IPS-18c (cell line): ENCODE measurements around the gene CHD1.

Experiments used
- H3K4me3 ChIP-seq: 2 replicates; pipeline ENCODE4 v1.7.0; 2013; ENCODE audit warnings: low read depth, mild to moderate bottlenecking, low read length, moderate library complexity; ENCODE audit not compliant: insufficient read depth
- H3K9me3 ChIP-seq: one replicate; pipeline ENCODE4 v1.6.1; 2013; ENCODE audit warnings: mild to moderate bottlenecking, low read length, moderate library complexity; ENCODE audit not compliant: control insufficient read depth, insufficient read depth

The CHD1 gene

DNA sequence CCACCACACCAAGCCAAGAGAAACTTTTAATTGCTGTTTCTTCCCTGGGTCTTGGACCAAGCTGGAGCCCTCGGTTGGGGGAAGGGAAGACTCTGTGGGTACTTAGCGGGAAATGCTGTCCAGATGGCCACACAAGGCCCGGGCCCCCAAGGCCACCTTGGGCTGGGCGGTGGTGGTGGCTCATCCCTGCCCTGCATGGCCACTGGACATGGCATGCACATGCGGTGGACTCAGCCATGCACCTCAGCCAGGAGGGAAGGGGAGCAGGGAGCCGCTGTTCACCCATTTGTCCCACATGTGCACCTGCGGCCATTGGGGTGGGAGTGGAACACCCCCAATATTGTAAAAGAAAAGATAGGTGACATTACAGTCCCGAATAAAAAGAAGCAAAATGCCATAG is 82.9 kb downstream of the CHD1 start:
- peaks cover 7% of the 10 kb centered on the region for H3K9me3 ChIP-seq
- no peak overlapping the region for H3K4me3 ChIP-seq

DNA sequence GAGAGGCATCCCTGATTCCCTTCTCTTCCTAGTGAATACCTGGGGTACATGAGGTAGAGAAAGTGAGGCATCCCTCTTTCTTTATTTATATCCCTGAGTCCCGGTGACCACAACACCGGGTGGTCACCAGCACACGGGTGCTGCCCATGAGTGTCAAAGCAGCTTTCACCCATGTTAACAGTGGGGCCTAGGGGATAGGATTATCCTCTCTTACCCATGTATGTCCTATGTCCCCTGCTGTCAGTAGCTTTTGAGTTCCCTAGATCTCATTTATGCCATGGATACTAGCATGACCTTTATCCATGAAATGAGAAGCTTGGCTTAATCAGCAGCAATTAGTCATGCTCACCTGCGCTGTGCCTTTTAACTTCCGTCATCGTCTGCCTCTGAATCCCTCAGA is 83.9 kb downstream of the CHD1 start:
- H3K4me3 ChIP-seq, result no peak overlapping the region
- H3K9me3 ChIP-seq, result peaks cover 7% of the 10 kb centered on the region

DNA sequence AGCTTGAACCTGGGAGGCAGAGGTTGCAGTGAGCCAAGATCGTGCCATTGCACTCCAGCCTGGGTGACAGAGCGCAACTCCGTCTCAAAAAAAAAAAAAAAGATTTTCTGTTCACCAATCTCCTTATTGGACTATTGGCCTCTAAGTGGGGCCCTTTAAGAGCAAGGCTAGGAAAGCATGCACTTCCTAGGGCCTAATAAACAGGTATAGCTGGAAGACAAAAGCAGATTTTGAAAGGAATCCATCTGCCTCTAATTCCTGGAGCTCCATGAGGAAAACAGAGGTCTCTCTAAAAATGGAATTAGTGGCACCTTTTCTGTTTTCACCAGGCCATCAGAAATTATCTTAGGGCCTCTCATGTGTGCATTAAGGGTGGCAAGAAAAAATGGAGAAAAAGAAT is 85.3 kb downstream of the CHD1 start:
- peaks cover 7% of the 10 kb centered on the region for H3K9me3 ChIP-seq
- no peak overlapping the region for H3K4me3 ChIP-seq

DNA sequence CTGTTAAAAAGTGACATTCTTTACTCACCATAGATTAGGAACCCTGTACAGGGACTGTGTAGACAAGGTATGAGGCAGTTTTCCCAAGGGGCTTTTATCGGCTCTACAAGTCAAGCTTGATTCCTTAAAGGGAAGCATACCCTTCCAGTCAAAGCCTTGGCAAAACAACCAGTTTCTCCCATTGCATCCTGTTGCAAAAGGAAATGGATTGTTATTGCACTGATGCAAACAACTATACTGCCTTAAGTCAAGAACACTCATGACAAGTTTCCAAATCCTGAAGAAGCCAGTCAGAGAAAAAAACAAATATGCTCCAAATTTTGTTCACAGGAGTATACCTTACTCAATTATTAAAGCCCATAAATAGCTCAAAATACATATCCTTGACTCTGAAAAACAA is 87.9 kb downstream of the CHD1 start:
- Histone ChIP-seq H3K4me3 (no peak overlapping the region), H3K9me3 (peaks cover 7% of the 10 kb centered on the region)

DNA sequence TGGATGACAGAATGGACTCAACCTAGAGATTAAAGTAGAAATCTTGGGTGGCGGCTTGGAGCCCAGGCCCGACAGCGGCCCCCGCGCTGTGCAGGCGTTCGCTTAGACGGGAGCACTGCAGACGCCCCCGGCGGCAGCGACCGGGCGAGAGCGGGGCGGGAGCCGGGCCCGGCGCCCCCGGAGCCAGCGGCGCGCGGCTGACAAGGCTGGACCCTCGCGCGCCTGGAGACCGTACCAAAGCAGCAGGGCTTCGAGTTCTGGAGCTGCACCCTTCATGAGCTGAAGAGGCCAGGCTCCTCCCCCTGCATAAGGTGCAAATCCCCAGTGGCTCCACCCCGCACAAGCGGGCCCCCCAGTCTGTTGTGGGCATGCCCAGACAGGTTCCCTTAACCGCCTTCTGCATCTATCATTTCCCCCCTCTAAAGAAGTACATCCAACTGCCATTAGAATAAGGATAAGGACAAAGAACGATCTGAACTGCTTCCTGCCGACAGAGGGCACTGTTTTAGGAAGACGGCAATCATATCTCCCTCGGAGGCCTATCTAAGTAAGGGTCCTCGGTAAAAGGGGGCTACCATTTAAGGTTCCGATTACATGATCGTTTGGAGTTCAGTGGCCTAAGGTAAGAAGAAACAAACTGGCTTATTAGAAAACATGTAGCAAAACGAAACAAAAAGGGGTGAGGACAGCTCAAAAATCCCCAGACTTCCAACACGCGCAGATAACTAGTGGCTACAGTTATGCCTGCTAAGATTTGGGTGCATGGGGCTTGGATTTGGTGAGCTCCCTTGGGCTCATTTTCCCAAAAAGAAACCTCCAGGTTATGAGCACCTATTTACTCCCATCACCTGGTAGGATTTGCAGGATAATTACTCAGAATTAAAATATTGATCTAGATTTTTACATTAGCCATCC is 89.1 kb downstream of the CHD1 start:
- H3K9me3 ChIP-seq, result peaks cover 7% of the 10 kb centered on the region
- H3K4me3 ChIP-seq, result no peak overlapping the region

DNA sequence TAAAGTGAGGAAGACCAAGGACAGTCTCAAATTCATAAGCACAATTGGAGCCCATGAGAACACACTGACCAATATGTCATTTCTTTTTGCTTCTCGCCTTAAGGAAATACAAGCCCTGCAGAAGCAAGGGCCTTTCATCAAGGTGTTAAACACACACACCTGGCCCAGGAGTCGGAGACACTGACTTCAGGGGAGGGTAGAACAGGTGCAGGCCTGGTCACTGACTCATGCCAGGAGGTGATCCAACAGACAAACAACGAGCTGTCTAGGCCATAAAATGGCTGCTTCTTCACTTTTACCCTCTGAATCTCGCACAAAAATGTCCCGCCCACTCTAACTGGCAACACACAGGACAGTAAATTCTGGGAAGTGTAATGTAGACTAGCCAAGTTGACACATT is 92.6 kb downstream of the CHD1 start:
- Histone ChIP-seq H3K9me3 (no peaks in the 10 kb centered on the region), H3K4me3 (no peak overlapping the region)

DNA sequence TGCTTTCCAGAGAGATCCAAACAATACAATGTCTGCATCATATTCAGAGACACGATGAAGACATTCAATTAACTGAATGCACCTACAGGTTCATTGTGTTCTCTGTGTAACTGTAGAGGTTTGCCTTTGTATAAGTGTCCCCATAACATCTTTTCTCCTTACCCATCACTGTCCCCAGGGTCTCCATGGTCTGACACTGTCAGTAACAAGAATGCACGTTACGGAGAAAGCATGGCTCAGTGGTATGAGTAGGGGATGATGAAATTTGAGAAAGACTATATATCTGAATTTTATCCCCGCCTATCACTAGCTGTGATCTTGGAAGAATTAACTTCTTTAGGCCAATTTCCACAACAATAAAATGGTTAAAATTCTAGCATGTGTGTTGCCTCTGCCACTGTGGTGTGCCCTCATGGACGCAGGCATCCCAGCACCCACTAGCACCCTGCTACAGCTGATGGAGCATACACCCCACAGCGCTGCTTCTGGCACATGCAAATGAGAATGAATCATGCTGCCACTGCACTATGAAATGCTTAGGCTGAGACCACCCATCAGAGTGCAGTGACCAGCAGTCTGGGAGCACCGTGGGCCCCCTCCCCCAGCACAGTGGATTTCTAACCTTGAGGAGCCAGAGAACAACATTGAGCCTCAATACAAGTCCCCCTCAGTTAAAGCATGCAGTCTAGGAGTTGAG is 101.1 kb downstream of the CHD1 start:
- Histone ChIP-seq H3K9me3 (no peaks in the 10 kb centered on the region), H3K4me3 (no peak overlapping the region)

DNA sequence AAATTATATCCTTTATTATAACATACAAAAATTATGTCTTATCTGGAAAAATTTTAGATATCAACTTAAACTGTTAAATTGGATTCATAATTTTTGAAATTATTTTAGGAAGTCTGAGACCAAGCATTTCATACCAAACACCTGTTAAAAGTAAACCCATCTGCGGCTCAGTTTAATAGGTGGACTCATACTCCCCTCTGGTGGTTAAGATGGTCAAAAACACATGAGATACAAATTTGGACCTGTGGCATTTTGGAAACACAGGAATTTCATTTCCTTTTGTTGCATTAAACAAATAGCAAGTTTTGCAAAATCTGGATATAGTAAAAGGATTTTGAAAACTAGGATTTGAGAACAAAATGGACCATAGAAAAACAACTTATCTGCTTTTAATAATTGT is 101.6 kb downstream of the CHD1 start:
- Histone ChIP-seq H3K9me3 (no peaks in the 10 kb centered on the region), H3K4me3 (no peak overlapping the region)

DNA sequence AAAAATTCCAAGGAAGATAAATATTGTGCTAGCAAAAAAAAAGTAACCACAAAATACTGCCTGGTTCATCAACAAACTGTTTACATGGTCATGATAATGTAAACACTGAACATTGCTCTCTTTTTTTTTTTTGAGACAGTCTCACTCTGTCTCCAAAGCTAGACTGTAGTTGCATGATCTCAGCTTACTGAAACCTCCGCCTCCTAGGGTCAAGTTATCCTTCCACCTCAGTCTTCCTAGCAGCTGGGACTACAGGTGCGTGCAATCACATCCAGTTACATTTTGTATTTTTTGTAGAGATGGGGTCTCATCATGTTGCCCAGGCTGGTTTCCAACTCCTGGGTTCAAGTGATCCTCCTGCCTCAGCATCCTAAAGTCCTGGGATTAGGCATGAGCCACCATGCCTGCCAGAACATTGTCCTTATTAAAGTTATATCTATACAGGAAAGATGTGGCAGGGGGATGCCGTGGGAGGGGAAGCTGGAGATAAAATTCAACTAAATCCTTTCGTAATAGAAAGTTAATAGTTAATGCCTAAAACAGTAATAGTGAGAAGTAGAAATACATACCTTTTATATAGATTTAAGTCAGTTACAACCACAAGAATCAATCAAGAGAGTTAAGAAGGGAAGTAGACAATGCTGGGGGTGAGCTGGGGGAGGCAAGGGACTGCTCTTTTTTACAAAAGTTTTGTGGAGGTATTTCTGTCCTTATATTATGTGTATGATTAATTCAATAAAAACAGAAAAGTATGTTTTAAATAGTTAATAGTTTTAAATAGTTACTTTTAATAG is 103.0 kb downstream of the CHD1 start:
- Histone ChIP-seq H3K9me3 (peaks cover 2% of the 10 kb centered on the region), H3K4me3 (no peak overlapping the region)

DNA sequence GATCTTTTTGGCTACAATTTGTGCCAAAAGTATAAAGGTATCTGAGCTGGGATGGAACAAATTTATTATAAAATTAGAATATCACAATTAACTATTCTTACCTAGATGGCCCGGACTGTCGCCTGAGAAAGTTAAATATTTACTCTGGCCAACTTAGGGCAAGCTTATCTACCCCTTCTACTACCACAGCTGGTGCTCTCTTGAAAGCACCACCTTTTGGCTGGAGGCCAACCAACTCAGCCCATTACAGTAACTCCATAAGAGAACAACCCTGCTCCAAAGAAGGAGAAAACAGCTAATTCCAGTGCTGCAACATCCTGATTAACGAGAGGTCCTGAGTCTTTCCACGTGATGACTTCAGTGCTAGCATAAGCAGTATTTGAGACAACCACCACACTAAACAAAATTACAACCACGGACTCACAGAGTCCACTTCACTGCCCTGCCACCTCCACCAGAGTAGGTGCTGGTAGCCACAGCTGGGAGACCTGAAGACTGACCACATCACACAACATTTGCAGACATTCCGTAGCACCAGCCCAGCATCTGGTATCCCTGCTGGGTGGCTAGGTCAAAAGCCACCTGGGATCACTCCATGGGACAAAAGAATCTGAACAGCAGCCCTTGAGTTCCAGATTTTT is 112.1 kb downstream of the CHD1 start:
- no peak overlapping the region for H3K4me3 ChIP-seq
- H3K9me3 ChIP-seq, result peaks cover 2% of the 10 kb centered on the region

DNA sequence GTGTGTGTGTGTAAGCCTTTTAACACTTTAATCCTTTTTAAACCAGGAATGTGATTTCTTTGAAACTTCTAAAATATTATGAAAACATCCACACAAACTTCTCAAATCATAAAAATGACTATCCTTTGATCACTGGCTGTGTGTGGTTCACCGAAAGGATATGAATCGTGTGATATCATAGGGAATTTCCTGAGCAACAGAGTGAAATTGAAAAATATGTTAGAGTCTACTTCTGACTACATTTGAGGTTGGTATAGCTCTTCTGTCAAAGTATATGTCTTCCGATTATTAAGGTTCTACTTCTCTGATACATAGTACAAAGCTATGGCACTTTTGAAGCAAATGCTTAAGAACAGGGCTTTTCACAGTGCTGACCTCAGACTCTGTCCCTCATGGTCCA is 115.1 kb downstream of the CHD1 start:
- Histone ChIP-seq H3K9me3 (no peaks in the 10 kb centered on the region), H3K4me3 (no peak overlapping the region)

DNA sequence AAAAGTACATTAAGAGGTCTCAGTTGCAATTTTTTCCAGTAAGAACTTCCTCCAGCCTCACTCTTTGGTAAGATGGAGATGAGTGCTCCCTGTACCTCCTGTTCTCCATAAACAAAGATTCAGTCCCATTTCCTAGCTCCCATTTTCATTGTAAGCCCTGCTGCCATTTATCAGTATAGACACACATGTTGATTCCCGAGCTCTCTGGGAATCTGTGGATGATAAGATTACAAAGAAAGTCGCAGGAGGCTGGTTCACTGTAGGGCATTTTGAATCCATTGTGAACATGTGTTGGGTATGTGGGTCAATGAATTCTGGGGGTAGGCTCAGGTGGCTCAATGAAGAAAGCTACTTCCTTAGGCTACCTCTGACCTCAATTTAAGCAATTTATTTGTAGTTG is 118.6 kb downstream of the CHD1 start:
- Histone ChIP-seq H3K9me3 (no peaks in the 10 kb centered on the region), H3K4me3 (no peak overlapping the region)

DNA sequence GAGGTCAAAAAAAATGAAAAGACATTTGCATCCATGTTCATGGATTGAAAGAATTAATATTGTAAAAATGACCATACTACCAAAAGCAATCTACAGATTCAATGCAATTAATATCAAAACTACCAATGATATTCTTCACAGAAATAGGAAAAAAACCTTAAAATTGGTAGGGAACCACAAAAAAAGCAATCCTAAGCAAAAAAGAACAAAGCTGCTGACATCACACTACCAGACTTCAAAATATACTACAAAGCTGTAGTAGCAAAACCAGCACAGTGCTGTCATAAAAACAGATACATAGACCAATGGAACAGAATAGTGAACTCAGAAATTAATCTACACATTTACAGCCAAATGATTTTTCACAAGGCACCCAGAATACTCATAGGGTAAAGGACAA is 121.0 kb downstream of the CHD1 start:
- Histone ChIP-seq H3K4me3 (no peak overlapping the region), H3K9me3 (no peaks in the 10 kb centered on the region)

DNA sequence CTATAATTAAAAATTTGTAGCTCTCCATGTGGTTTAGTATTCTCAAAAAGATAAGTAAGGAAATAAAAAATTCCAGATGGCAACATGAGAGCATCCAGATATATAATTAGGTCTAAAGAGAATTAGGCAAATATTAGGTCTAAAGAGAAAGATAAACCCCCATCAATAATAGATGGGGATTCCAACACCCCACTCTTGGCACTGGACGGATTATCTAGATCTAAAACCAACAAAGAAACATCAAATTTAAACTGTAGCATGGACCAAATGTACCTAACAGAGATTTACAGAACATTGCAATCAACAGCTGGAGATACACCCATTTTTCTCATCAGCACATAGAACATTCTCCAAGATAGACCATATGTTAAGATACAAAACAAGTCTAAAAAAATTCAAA is 123.7 kb downstream of the CHD1 start:
- Histone ChIP-seq H3K4me3 (no peak overlapping the region), H3K9me3 (no peaks in the 10 kb centered on the region)

DNA sequence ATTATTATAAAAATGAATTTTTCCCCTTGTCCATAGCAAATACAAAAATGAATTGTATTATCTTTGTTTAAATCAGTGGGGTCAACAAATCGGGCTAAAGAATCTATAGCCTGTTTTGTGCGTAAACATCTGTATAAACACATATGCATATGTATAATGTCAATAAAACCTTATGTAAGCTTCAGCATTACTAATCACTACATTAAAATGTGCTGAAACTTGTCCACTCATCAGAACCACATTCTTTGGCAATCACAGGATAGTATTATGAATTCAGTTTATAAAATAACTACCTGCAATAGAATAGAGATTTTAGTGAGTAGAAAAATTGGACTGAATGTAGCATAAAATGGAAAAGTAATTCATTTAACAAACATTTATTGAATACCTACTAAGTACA is 124.7 kb downstream of the CHD1 start:
- Histone ChIP-seq H3K4me3 (no peak overlapping the region), H3K9me3 (no peaks in the 10 kb centered on the region)
